H1 (cell line): ENCODE measurements around the gene SERPINB13. TPM values are rescaled to one million over a fixed set of nuclear protein-coding genes. Genes with fewer than 3 reads are reported as not detected.

Experiments
- CTCF ChIA-PET: fragments of 300-600 bp; sonication (Branson Sonifier 250); formaldehyde crosslinking; loops from one replicate; lab custom pipeline; 2021; ENCODE audit not compliant: partially characterized antibody; lab: Charles Lee
- POLR2A ChIA-PET: fragments of 300-600 bp; sonication (Branson Sonifier 250); formaldehyde crosslinking; loops from one replicate; lab custom pipeline; 2021; ENCODE audit warnings: inconsistent platforms; ENCODE audit not compliant: partially characterized antibody; lab: Charles Lee
- DNase-seq, 2 experiments: peaks; one replicate each; pipeline versions ENCODE4 v3.0.0 to v3.0.0-alpha.2; 2010 to 2022; ENCODE audit warnings: low spot score in 2 of 2, low read depth in 1 of 2, mixed read lengths in 1 of 2
- FAIRE-seq: peaks from 2 replicates; lab custom pipeline; 2011; peaks lifted over from hg19 to GRCh38; lab: Jason Lieb, UNC
- H2AFZ ChIP-seq: 2 replicates; pipeline ENCODE4 v1.8.1; 2012; ENCODE audit warnings: low read length, inconsistent platforms
- H2AK5ac ChIP-seq: 2 replicates; pipeline ENCODE4 v1.6.1; 2013; ENCODE audit warnings: low read depth, low read length
- H2BK120ac ChIP-seq: replicated peaks from 2 replicates; pipeline ENCODE3; 2013; ENCODE audit warnings: low read depth, low read length, inconsistent platforms
- H2BK12ac ChIP-seq: 2 replicates; pipeline ENCODE4 v1.6.1; 2013; ENCODE audit warnings: low read depth, low read length
- H2BK15ac ChIP-seq: 2 replicates; pipeline ENCODE4 v1.6.1; 2013; ENCODE audit warnings: low read length
- H2BK20ac ChIP-seq: 2 replicates; pipeline ENCODE4 v1.6.1; 2013; ENCODE audit warnings: low read length
- H2BK5ac ChIP-seq: 2 replicates; pipeline ENCODE4 v1.6.1; 2013; ENCODE audit warnings: low read depth, low read length
- H3K14ac ChIP-seq: 2 replicates; pipeline ENCODE4 v1.6.1; 2013; ENCODE audit warnings: inconsistent platforms; ENCODE audit not compliant: insufficient read length
- H3K18ac ChIP-seq: 2 replicates; pipeline ENCODE4 v1.6.1; 2013; ENCODE audit warnings: low read length; ENCODE audit errors: extremely low read depth
- H3K23ac ChIP-seq: 2 replicates; pipeline ENCODE4 v1.6.1; 2013; ENCODE audit warnings: inconsistent platforms; ENCODE audit not compliant: insufficient read length
- H3K23me2 ChIP-seq: 2 replicates; pipeline ENCODE4 v1.6.1; 2013; ENCODE audit warnings: low read depth, low read length
- H3K27ac ChIP-seq: 2 replicates; pipeline ENCODE4 v1.6.1; 2011; ENCODE audit warnings: low read depth, low read length, inconsistent platforms
- H3K27me3 ChIP-seq, 4 experiments: replicated peaks in 1 of 4; 1 replicate in 1 of 4; 2 replicates in 3 of 4; pipeline versions ENCODE4 v1.6.1 to v1.8.1; 2011 to 2013; ENCODE audit warnings: low read length in 3 of 4, mild to moderate bottlenecking in 3 of 4, inconsistent platforms in 2 of 4, mixed read lengths in 2 of 4, moderate library complexity in 1 of 4; ENCODE audit not compliant: control insufficient read depth in 3 of 4, insufficient read depth in 3 of 4; ENCODE audit errors: extremely low read depth in 1 of 4
- H3K36me3 ChIP-seq, 4 experiments: 2 replicates each; pipeline versions ENCODE4 v1.6.1 to v1.8.1; 2011 to 2013; ENCODE audit warnings: mild to moderate bottlenecking in 4 of 4, low read length in 3 of 4, moderate library complexity in 2 of 4, control low read depth in 1 of 4, inconsistent platforms in 1 of 4; ENCODE audit not compliant: insufficient read depth in 4 of 4, control insufficient read depth in 2 of 4
- H3K4ac ChIP-seq: replicated peaks from 2 replicates; pipeline ENCODE3; 2013; ENCODE audit warnings: low read length, low read depth, mixed read lengths, inconsistent platforms; ENCODE audit not compliant: insufficient read length
- H3K4me1 ChIP-seq, 4 experiments: replicated peaks in 1 of 4; 1 replicate in 1 of 4; 2 replicates in 3 of 4; pipeline versions ENCODE4 v1.6.1 to v1.8.1; 2011 to 2013; ENCODE audit warnings: low read length in 3 of 4, inconsistent platforms in 2 of 4, mixed read lengths in 1 of 4; ENCODE audit not compliant: insufficient read depth in 4 of 4, control insufficient read depth in 3 of 4
- H3K4me2 ChIP-seq, 2 experiments: 2 replicates each; pipeline versions ENCODE4 v1.6.1 to v1.8.1; 2011 to 2013; ENCODE audit warnings: low read depth in 2 of 2, low read length in 2 of 2, control low read depth in 1 of 2, inconsistent platforms in 1 of 2, mild to moderate bottlenecking in 1 of 2; ENCODE audit not compliant: insufficient read depth in 1 of 2
- H3K4me3 ChIP-seq, 4 experiments: fragments of 200-600, 300-600 bp in 1 of 4; sonication (generic), shearing (Covaris generic), sonication (Bioruptor Twin) in 1 of 4; 2 replicates each; pipeline versions ENCODE4 v1.5.1 to v1.8.1; 2011 to 2016; ENCODE audit warnings: low read length in 4 of 4, low read depth in 3 of 4, control low read depth in 2 of 4, inconsistent platforms in 2 of 4, mild to moderate bottlenecking in 2 of 4, mixed read lengths in 1 of 4, moderate library complexity in 1 of 4; ENCODE audit not compliant: insufficient read depth in 2 of 4; ENCODE audit errors: extremely low read depth in 1 of 4
- H3K56ac ChIP-seq: replicated peaks from 2 replicates; pipeline ENCODE3; 2013; ENCODE audit warnings: low read depth, mild to moderate bottlenecking, mixed read lengths, low read length, inconsistent platforms; ENCODE audit not compliant: insufficient read length
- H3K79me1 ChIP-seq: 2 replicates; pipeline ENCODE4 v1.6.1; 2013; ENCODE audit warnings: low read depth, low read length, control low read depth
- H3K79me2 ChIP-seq, 2 experiments: 2 replicates each; pipeline versions ENCODE4 v1.6.1 to v1.8.1; 2012 to 2013; ENCODE audit warnings: low read length in 2 of 2, mild to moderate bottlenecking in 2 of 2, inconsistent platforms in 1 of 2; ENCODE audit not compliant: insufficient read depth in 2 of 2, control insufficient read depth in 1 of 2
- H3K9ac ChIP-seq, 4 experiments: replicated peaks in 1 of 4; 1 replicate in 1 of 4; 2 replicates in 3 of 4; pipeline versions ENCODE4 v1.6.1 to v1.8.1; 2011 to 2013; ENCODE audit warnings: low read depth in 3 of 4, low read length in 3 of 4, control low read depth in 2 of 4, mild to moderate bottlenecking in 2 of 4, moderate library complexity in 2 of 4, inconsistent platforms in 1 of 4; ENCODE audit errors: extremely low read depth in 1 of 4
- H3K9me3 ChIP-seq, 2 experiments: 2 replicates each; pipeline versions ENCODE4 v1.6.1 to v1.8.1; 2012 to 2013; ENCODE audit warnings: mild to moderate bottlenecking in 2 of 2, moderate library complexity in 2 of 2, control low read depth in 1 of 2, inconsistent platforms in 1 of 2, low read depth in 1 of 2, low read length in 1 of 2, mixed read lengths in 1 of 2; ENCODE audit not compliant: insufficient read depth in 2 of 2
- H4K20me1 ChIP-seq, 2 experiments: replicated peaks in 1 of 2; 2 replicates each; pipeline versions ENCODE3 to v1.8.1; 2011 to 2013; ENCODE audit warnings: inconsistent platforms in 2 of 2, low read length in 2 of 2, mild to moderate bottlenecking in 1 of 2; ENCODE audit not compliant: insufficient read depth in 2 of 2, control insufficient read depth in 1 of 2
- H4K5ac ChIP-seq: 2 replicates; pipeline ENCODE4 v1.6.1; 2013; ENCODE audit warnings: low read length, low read depth, mixed read lengths, inconsistent platforms; ENCODE audit not compliant: insufficient read length
- H4K8ac ChIP-seq: 2 replicates; pipeline ENCODE4 v1.8.0; 2013; ENCODE audit warnings: mild to moderate bottlenecking, moderate library complexity, low read length, inconsistent platforms; ENCODE audit not compliant: insufficient read depth; ENCODE audit errors: extremely low read depth
- H4K91ac ChIP-seq: replicated peaks from 2 replicates; pipeline ENCODE3; 2013; ENCODE audit warnings: low read length, mixed read lengths, inconsistent platforms; ENCODE audit not compliant: insufficient read length
- ASH2L ChIP-seq: fragments of 200-600, 300-600 bp; sonication (generic); IDR thresholded peaks from one replicate; pipeline ENCODE4 v1.7.1; 2017; ENCODE audit warnings: low read length
- CEBPB ChIP-seq: IDR thresholded peaks from 2 replicates; pipeline ENCODE4 v1.6.1; 2012; ENCODE audit warnings: low read depth, low read length
- RAD21 ChIP-seq, 2 experiments: IDR thresholded peaks in 1 of 2; conservative IDR thresholded peaks in 1 of 2; 2 replicates each; pipeline ENCODE4 v1.6.1; 2011; ENCODE audit warnings: low read depth in 2 of 2, low read length in 2 of 2, improper control_type of control experiment in 1 of 2, inconsistent platforms in 1 of 2, mild to moderate bottlenecking in 1 of 2, moderate library complexity in 1 of 2
- YY1 ChIP-seq: IDR thresholded peaks from 2 replicates; pipeline ENCODE4 v1.6.1; 2011; ENCODE audit warnings: low read depth, mild to moderate bottlenecking, low read length
- WGBS, 2 experiments: shearing (Covaris generic) in 1 of 2; methylation state at CpG; one replicate each; pipeline versions ENCODE4 v1.1.6 to v1.1.7; 2013 to 2015; ENCODE audit warnings: low lambda C conversion rate in 2 of 2, mixed read lengths in 2 of 2, inconsistent platforms in 1 of 2, low coverage in 1 of 2, missing lambda C conversion rate in 1 of 2; ENCODE audit not compliant: insufficient replicate concordance in 2 of 2, insufficient coverage in 1 of 2, insufficient read length in 1 of 2; ENCODE audit errors: extremely low coverage in 1 of 2, missing lambda C conversion rate in 1 of 2; 5-methylcytosine and 5-hydroxymethylcytosine counted together
- polyA plus RNA-seq, 7 experiments: library from polyadenylated mRNA; depleted of rRNA in 3 of 7; stranded (reverse) in 5 of 7; unstranded in 2 of 7; fragments of >200 nt in 5 of 7; fragments of 200-250 nt in 2 of 7; gene quantifications; 1 replicate in 5 of 7; 2 replicates in 1 of 7; 4 replicates in 1 of 7; pipeline versions ENCODE4 v1.2.1 to v1.2.3, GENCODE V29; 2011 to 2013; ENCODE audit warnings: missing spikeins in 2 of 7, mixed read lengths in 2 of 7
- total RNA-seq: library from RNA; stranded (reverse); fragmentation: NEBNext Ultra II Directional; extraction: Animal tissue kit (Norgen Biotek cat#: 25700); gene quantifications from 2 replicates; pipeline ENCODE4 v1.2.1, GENCODE V29; 2021
- TF ChIP-seq, protein P1 (sequence below): IDR thresholded peaks from 2 replicates; pipeline ENCODE4 v1.6.1; 2011; ENCODE audit warnings: low read depth, mild to moderate bottlenecking, low read length; ENCODE audit not compliant: insufficient read depth
- TF ChIP-seq, protein P2 (sequence below): IDR thresholded peaks from 2 replicates; pipeline ENCODE4 v1.6.1; 2011; ENCODE audit warnings: low read length, improper control_type of control experiment
- TF ChIP-seq, protein P3 (sequence below), 3 experiments: IDR thresholded peaks; 1 replicate in 2 of 3; 2 replicates in 1 of 3; pipeline versions ENCODE4 v1.5.1 to v1.6.1; 2011; ENCODE audit warnings: low read length in 3 of 3, mild to moderate bottlenecking in 3 of 3, inconsistent platforms in 2 of 3, low read depth in 1 of 3, moderate library complexity in 1 of 3; ENCODE audit not compliant: insufficient read depth in 1 of 3; ENCODE audit errors: control extremely low read depth in 1 of 3

SERPINB13 gene
- total and polyA plus RNA-seq, 2 of the 8 experiments (the other 6 are each of a cell fraction or from before 2014, with no cell fraction given) = not detected

DNA sequence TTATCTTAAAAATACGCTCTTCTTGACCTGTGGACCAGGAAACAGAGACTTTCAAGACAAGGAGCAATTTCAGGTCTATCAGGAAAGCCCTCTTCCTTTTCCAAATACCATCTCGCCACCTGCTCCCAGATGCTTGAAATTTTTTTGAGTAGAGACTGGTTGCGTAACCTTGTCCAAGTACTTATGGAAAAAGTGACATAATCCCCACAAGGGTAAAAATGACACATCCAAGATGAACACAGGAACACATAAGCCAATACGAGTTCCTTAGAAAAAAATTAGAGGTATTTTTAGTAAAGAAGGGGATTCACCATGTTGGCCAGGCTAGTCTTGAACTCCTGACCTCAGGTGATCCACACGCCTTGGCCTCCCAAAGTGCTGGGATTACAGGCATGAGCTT is 1.8 kb downstream of the SERPINB13 start:
- H3K18ac ChIP-seq = no peak overlapping the region
- no peak overlapping the region for H4K8ac ChIP-seq
- H2BK15ac ChIP-seq = no peak overlapping the region
- no peak overlapping the region for H2AFZ ChIP-seq
- no peak for DNase-seq
- no peak overlapping the region for H3K14ac ChIP-seq
- H3K4me2 ChIP-seq = no peak overlapping the region
- no peaks in the 10 kb centered on the region for H3K79me2 ChIP-seq
- H3K9me3 ChIP-seq = no peaks in the 10 kb centered on the region
- H2AK5ac ChIP-seq = no peak overlapping the region
- H2BK20ac ChIP-seq = no peak overlapping the region
- FAIRE-seq = no peak
- WGBS, 2 experiments = 84% methylated on average over 5 of the region's 5 CpGs; no CpG with 5 or more reads in 1 of the 2 experiments
- no peak overlapping the region for H3K27ac ChIP-seq
- ChIA-PET CTCF (interaction anchor here (1.0 to 1.5 kb wide), 2 partner anchors 12 to 188 kb away, joined by 3 read pairs; no protein-coding TSS in a partner anchor), POLR2A (no interaction called here)
- H3K23ac ChIP-seq = no peak overlapping the region
- H2BK5ac ChIP-seq = no peak overlapping the region
- H4K5ac ChIP-seq = no peak overlapping the region
- H3K27me3 ChIP-seq = no peaks in the 10 kb centered on the region
- H3K56ac ChIP-seq = no peak overlapping the region
- no peaks in the 10 kb centered on the region for H4K20me1 ChIP-seq
- no peak overlapping the region for H3K4me3 ChIP-seq
- H2BK120ac ChIP-seq = no peak overlapping the region
- H3K9ac ChIP-seq = no peak overlapping the region
- H3K23me2 ChIP-seq = no peaks in the 10 kb centered on the region; the same call in 1 of the 2 replicates
- no peak overlapping the region for H3K4ac ChIP-seq
- no peaks in the 10 kb centered on the region for H3K79me1 ChIP-seq
- no peaks in the 10 kb centered on the region for H3K36me3 ChIP-seq
- H2BK12ac ChIP-seq = no peak overlapping the region
- no peaks in the 10 kb centered on the region for H3K4me1 ChIP-seq
- no peak overlapping the region for H4K91ac ChIP-seq
- no peak for TF ChIP-seq YY1
- TF ChIP-seq, protein P1, sequence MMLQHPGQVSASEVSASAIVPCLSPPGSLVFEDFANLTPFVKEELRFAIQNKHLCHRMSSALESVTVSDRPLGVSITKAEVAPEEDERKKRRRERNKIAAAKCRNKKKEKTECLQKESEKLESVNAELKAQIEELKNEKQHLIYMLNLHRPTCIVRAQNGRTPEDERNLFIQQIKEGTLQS = no peak
- TF ChIP-seq CEBPB = no peak
- TF ChIP-seq, protein P2, sequence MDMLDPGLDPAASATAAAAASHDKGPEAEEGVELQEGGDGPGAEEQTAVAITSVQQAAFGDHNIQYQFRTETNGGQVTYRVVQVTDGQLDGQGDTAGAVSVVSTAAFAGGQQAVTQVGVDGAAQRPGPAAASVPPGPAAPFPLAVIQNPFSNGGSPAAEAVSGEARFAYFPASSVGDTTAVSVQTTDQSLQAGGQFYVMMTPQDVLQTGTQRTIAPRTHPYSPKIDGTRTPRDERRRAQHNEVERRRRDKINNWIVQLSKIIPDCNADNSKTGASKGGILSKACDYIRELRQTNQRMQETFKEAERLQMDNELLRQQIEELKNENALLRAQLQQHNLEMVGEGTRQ = no peak
- no peak for TF ChIP-seq ASH2L
- TF ChIP-seq, protein P3, sequence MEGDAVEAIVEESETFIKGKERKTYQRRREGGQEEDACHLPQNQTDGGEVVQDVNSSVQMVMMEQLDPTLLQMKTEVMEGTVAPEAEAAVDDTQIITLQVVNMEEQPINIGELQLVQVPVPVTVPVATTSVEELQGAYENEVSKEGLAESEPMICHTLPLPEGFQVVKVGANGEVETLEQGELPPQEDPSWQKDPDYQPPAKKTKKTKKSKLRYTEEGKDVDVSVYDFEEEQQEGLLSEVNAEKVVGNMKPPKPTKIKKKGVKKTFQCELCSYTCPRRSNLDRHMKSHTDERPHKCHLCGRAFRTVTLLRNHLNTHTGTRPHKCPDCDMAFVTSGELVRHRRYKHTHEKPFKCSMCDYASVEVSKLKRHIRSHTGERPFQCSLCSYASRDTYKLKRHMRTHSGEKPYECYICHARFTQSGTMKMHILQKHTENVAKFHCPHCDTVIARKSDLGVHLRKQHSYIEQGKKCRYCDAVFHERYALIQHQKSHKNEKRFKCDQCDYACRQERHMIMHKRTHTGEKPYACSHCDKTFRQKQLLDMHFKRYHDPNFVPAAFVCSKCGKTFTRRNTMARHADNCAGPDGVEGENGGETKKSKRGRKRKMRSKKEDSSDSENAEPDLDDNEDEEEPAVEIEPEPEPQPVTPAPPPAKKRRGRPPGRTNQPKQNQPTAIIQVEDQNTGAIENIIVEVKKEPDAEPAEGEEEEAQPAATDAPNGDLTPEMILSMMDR (IDR thresholded peaks at IDR 0.05; ENCODE audit: control extremely low read depth in 1 of 3, insufficient read depth in 1 of 3, low read depth in 1 of 3, low read length in 3 of 3) = no peak
- no peak for TF ChIP-seq RAD21 (IDR thresholded peaks at IDR 0.05 in 1 of 2, conservative IDR thresholded peaks at IDR 0.05 in 1 of 2; ENCODE audit: low read depth in 2 of 2, low read length in 2 of 2)
